Calu3 (cell line): ENCODE data around the gene FOXA2. TPM values are rescaled to one million over a fixed set of nuclear protein-coding genes. Genes with fewer than 3 reads are reported as not detected.

Experiments
- BruUV-seq: library from RNA; stranded (reverse); fragments of 400-500 nt; replicated peaks from 2 replicates; lab custom pipeline; 2021; lab: Mats Ljungman, UMichigan
- CTCF ChIA-PET: fragments of 300-600 bp; sonication (Branson Sonifier 250); formaldehyde crosslinking; loops from one replicate; lab custom pipeline; 2022; ENCODE audit warnings: antibody characterized with exemption; lab: Charles Lee
- DNase-seq: peaks from one replicate; pipeline ENCODE4 v3.0.0; 2022
- H3K27ac Mint-ChIP-seq: one replicate; pipeline ENCODE4 v1.8.0; 2022; ENCODE audit warnings: mixed read lengths; ENCODE audit not compliant: unreplicated experiment
- H3K27me3 Mint-ChIP-seq: one replicate; pipeline ENCODE4 v1.8.0; 2022; ENCODE audit warnings: mixed read lengths; ENCODE audit not compliant: unreplicated experiment
- H3K36me3 Mint-ChIP-seq: one replicate; pipeline ENCODE4 v1.8.0; 2022; ENCODE audit warnings: mild to moderate bottlenecking, moderate library complexity, mixed read lengths; ENCODE audit not compliant: insufficient read depth, unreplicated experiment
- H3K4me1 Mint-ChIP-seq: one replicate; pipeline ENCODE4 v1.8.0; 2022; ENCODE audit warnings: mild to moderate bottlenecking, low read depth, mixed read lengths; ENCODE audit not compliant: unreplicated experiment
- H3K4me3 Mint-ChIP-seq: one replicate; pipeline ENCODE4 v1.8.0; 2022; ENCODE audit warnings: mild to moderate bottlenecking, low read depth, moderate library complexity, mixed read lengths; ENCODE audit not compliant: unreplicated experiment
- H3K9me3 Mint-ChIP-seq: one replicate; pipeline ENCODE4 v1.8.0; 2022; ENCODE audit warnings: low read depth, mixed read lengths; ENCODE audit not compliant: unreplicated experiment
- intact Hi-C: fragments of 100-400 bp; cut with micrococcal nuclease; formaldehyde crosslinking; loops from one replicate; pipeline ENCODE4 v1.10.0; 2022; ENCODE audit not compliant: unreplicated experiment
- total RNA-seq: library from RNA; stranded (reverse); gene quantifications from 2 replicates; pipeline ENCODE4 v1.2.3, GENCODE V29; 2022
- TF ChIP-seq, protein P1 (sequence below): fragments of 200-600 bp; IDR thresholded peaks from one replicate; pipeline ENCODE4 v1.8.0; 2022; ENCODE audit warnings: antibody characterized with exemption; ENCODE audit not compliant: unreplicated experiment

The FOXA2 gene
- total RNA-seq, 1 experiment from 2014 or later: 1.1 TPM

DNA sequence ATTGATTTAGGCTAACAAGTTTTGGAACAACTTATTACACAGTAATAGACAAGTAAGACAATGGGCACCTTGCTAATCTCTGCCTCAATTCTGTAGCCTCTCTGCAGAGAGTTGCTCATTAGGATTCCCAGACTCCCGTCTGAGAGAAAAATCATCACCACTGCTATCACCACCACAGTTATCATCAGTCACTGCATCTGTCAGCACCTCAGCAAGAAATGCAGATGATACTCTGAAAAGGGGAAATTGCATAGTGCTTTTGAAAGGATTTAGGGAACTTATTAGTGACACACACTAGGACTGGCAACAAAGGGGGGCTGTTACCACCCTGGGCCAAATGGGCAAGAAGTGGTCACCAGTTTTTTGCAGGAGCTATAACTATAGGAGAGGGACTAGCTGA is 39.9 kb downstream of the FOXA2 start:
- BruUV-seq: no TSS peak
- TF ChIP-seq, protein P1, sequence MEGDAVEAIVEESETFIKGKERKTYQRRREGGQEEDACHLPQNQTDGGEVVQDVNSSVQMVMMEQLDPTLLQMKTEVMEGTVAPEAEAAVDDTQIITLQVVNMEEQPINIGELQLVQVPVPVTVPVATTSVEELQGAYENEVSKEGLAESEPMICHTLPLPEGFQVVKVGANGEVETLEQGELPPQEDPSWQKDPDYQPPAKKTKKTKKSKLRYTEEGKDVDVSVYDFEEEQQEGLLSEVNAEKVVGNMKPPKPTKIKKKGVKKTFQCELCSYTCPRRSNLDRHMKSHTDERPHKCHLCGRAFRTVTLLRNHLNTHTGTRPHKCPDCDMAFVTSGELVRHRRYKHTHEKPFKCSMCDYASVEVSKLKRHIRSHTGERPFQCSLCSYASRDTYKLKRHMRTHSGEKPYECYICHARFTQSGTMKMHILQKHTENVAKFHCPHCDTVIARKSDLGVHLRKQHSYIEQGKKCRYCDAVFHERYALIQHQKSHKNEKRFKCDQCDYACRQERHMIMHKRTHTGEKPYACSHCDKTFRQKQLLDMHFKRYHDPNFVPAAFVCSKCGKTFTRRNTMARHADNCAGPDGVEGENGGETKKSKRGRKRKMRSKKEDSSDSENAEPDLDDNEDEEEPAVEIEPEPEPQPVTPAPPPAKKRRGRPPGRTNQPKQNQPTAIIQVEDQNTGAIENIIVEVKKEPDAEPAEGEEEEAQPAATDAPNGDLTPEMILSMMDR: no peak
- DNase-seq: no peak
- H3K36me3 Mint-ChIP-seq: no peaks in the 10 kb centered on the region
- CTCF ChIA-PET: no interaction called here
- H3K27me3 Mint-ChIP-seq: peaks cover 14% of the 10 kb centered on the region
- no peaks in the 10 kb centered on the region for H3K9me3 Mint-ChIP-seq
- intact Hi-C loops: no loop called here
- H3K27ac Mint-ChIP-seq: no peak overlapping the region
- no peaks in the 10 kb centered on the region for H3K4me1 Mint-ChIP-seq
- H3K4me3 Mint-ChIP-seq: no peak overlapping the region

GRCh38 chr20:22542427-22542826 is 41.9 kb downstream of the FOXA2 start:
- H3K27ac Mint-ChIP-seq: no peak overlapping the region
- TF ChIP-seq, protein P1: no peak
- H3K4me1 Mint-ChIP-seq: no peaks in the 10 kb centered on the region
- no peak overlapping the region for H3K4me3 Mint-ChIP-seq
- H3K9me3 Mint-ChIP-seq: no peaks in the 10 kb centered on the region
- H3K36me3 Mint-ChIP-seq: no peaks in the 10 kb centered on the region
- peaks cover 27% of the 10 kb centered on the region for H3K27me3 Mint-ChIP-seq
- BruUV-seq: no TSS peak
- no peak for DNase-seq
- CTCF ChIA-PET: no interaction called here
- intact Hi-C loops: no loop called here

DNA sequence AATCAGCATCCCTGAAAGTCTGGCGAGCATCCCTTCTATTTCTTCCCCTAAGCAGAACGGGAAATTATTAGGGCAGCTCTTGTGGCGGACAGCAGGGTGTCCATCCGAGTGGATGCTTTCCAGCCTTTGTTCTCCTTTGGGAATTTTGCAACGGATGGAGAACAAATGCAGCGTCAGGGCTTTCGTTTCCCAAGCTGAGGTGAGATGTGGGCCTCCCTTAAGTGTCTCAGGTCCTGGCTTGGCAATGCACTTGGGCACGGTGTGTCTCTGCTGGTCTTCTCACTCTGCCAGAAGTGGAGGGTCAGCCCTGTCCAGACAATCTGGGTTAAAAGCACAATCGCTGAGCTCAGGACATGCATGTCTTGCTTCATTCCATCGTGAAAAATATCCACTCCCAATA is 43.5 kb downstream of the FOXA2 start:
- no peak for DNase-seq
- Mint-ChIP-seq H3K27me3 (peaks cover 43% of the 10 kb centered on the region), H3K36me3 (no peaks in the 10 kb centered on the region), H3K27ac (no peak overlapping the region), H3K4me3 (no peak overlapping the region), H3K4me1 (no peaks in the 10 kb centered on the region), H3K9me3 (no peaks in the 10 kb centered on the region)
- CTCF ChIA-PET: no interaction called here
- TF ChIP-seq, protein P1: no peak
- no TSS peak for BruUV-seq
- intact Hi-C loops: no loop called here

DNA sequence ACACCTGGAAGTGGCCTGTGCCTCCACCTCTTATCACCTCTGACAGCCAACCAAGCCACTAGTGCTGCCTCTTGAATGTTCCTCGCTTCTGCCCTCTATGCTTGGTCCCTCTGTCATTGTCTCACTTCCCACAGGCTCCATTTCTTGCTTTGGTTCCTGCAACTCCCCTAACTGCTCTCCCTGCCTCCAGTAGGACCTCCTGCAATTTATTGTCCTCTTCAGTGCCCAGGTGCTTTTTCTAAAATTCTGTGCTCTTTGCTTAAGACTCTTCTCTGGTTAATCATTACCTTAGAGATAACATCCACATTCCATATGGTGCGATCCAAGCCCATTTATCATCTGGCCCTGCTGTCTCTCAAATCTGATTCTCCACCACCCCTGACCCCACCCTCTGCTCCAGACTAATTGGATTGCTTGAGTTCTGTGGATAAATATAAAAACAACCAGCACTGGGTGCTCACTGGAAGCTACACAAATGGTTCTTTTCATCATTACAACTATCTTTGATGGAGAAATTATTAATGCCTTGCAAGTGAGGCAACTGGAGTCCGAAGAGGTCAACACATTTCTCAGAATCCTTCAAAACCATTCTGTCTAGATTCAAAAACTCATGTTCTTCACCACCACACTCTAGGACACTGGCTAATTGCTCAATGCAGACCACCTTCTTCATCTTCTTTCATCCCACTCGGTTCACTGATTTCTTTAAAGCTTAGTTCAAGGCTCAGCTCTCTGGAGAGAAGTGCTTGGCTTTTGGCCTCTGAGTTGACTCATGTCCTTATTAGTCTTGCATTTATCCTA is 47.2 kb downstream of the FOXA2 start:
- no TSS peak for BruUV-seq
- TF ChIP-seq, protein P1: no peak
- Mint-ChIP-seq H3K27me3 (peaks cover 34% of the 10 kb centered on the region), H3K4me3 (no peak overlapping the region), H3K9me3 (no peaks in the 10 kb centered on the region), H3K4me1 (no peaks in the 10 kb centered on the region), H3K27ac (no peak overlapping the region), H3K36me3 (no peaks in the 10 kb centered on the region)
- CTCF ChIA-PET: no interaction called here
- intact Hi-C loops: no loop called here
- DNase-seq: no peak
